ENCODE measurements around the gene DUSP5. TPM values are rescaled to one million over a fixed set of nuclear protein-coding genes. Genes with fewer than 3 reads are reported as not detected.

The DUSP5 gene
- total RNA-seq, 4 donors from 2014 or later = 22.1 to 33.8 (median 26.3) TPM

DNA sequence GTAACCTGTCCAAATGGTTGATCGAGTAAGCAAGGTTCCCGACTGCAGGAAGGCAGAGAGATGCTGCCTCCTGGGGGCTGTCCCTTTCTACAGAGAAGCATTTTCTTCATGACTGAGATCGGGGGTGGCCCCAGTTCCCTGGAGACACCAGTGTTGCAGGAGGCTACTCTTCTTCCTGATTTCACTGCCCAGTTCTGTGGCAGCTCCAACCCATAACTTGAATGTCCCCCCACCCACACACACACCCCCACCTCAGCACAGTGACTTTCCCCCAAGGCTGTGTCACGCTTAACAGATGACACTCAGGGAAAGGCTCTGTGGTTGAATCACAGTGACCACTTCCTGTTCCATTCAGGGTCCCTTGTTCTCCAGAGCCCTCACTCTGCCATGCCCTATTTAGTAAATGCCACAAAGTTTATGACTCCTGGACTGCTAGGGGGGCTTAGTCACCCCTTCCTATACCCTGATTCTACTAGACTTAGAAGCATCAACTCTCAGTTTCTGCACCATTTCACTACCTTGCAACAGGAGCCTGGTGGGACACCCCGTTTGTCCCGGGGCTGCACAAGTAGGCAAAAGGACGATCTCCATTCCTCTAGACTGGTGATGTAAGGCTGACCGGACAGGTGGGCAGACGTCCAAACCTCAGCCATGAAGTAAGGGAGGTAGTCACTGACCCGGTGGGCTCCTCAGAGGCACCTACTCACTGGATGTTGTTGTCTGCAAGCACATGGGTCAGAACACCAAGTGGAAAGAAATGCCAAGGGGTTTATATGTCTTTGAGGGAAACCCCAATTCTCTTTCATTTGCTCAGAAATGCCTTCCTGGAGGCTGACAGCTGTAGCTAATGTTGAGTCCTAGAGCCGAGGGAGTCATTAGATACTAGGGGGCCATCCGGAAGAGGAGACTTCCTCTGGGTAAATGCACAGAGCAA lies 38.5 kb downstream of the DUSP5 start:
- H3K4me3 ChIP-seq = no peak overlapping the region
- peak in 2 of 3 donors; percentile 54 to 71 for DNase-seq
- no peak for TF ChIP-seq POLR2A (IDR thresholded peaks at IDR 0.05)
- TF ChIP-seq, protein P1, sequence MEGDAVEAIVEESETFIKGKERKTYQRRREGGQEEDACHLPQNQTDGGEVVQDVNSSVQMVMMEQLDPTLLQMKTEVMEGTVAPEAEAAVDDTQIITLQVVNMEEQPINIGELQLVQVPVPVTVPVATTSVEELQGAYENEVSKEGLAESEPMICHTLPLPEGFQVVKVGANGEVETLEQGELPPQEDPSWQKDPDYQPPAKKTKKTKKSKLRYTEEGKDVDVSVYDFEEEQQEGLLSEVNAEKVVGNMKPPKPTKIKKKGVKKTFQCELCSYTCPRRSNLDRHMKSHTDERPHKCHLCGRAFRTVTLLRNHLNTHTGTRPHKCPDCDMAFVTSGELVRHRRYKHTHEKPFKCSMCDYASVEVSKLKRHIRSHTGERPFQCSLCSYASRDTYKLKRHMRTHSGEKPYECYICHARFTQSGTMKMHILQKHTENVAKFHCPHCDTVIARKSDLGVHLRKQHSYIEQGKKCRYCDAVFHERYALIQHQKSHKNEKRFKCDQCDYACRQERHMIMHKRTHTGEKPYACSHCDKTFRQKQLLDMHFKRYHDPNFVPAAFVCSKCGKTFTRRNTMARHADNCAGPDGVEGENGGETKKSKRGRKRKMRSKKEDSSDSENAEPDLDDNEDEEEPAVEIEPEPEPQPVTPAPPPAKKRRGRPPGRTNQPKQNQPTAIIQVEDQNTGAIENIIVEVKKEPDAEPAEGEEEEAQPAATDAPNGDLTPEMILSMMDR (IDR thresholded peaks at IDR 0.05) = peak in 4 of 6 experiments; percentile 22 to 34 (median 30)
- H3K4me1 ChIP-seq = peaks cover 0 to 9% (median 1%) of the 10 kb centered on the region in 4 donors
- H3K36me3 ChIP-seq = no peaks in the 10 kb centered on the region
- H3K27me3 ChIP-seq = no peaks in the 10 kb centered on the region
- H3K27ac ChIP-seq = no peak overlapping the region
- H3K9me3 ChIP-seq = no peaks in the 10 kb centered on the region

DNA sequence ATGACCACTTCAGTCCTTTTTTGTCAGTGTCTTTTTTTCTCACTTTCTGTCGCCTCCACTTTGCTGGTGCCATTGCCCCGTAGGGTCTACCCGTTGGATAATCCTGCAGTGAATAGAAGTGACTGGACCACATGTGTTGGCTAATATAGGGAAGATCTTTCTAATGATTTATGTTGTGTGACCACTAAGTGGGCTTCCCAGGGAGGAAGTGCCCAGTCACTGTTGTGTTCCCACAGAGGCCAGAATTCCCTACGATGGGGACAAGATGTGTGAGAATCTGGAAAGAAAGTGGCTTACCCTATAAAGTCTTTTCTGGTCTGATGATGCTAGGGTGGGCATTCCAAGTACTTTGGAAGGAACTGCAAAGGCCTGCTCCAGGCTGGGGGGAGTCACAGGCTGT lies 41.4 kb downstream of the DUSP5 start:
- H3K9me3 ChIP-seq = no peaks in the 10 kb centered on the region
- no peak for TF ChIP-seq POLR2A (IDR thresholded peaks at IDR 0.05)
- TF ChIP-seq, protein P1 (IDR thresholded peaks at IDR 0.05) = no peak
- H3K27ac ChIP-seq = no peak overlapping the region
- no peaks in the 10 kb centered on the region for H3K36me3 ChIP-seq
- H3K27me3 ChIP-seq = no peaks in the 10 kb centered on the region
- H3K4me3 ChIP-seq = no peak overlapping the region
- no peak for DNase-seq
- peaks cover 0 to 9% (median 2%) of the 10 kb centered on the region in 4 donors for H3K4me1 ChIP-seq

DNA sequence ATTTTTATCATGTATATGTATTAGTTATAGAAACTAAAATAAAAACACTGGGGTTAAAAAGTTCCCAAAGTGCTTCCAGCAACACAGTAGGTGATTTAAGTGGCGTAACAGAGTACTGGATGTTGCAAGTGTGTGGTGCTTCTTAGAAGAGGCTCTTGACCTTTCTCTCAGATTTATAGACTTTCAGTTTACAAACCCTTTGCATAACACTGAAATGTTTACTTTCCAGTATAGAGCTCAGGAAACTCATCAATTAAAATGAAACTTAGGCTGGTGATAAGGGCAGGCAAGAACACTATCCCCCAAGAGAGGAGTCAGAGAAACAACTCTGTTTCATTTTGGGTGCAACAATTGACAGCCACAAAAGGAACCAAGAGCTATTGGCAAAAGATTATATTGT lies 42.3 kb downstream of the DUSP5 start:
- DNase-seq = no peak
- no peak overlapping the region for H3K4me3 ChIP-seq
- TF ChIP-seq, protein P1 (IDR thresholded peaks at IDR 0.05) = no peak
- no peak for TF ChIP-seq POLR2A (IDR thresholded peaks at IDR 0.05)
- H3K4me1 ChIP-seq = peaks cover 0 to 9% (median 6%) of the 10 kb centered on the region in 4 donors
- no peak overlapping the region for H3K27ac ChIP-seq
- H3K36me3 ChIP-seq = no peaks in the 10 kb centered on the region
- no peaks in the 10 kb centered on the region for H3K9me3 ChIP-seq
- H3K27me3 ChIP-seq = no peaks in the 10 kb centered on the region

DNA sequence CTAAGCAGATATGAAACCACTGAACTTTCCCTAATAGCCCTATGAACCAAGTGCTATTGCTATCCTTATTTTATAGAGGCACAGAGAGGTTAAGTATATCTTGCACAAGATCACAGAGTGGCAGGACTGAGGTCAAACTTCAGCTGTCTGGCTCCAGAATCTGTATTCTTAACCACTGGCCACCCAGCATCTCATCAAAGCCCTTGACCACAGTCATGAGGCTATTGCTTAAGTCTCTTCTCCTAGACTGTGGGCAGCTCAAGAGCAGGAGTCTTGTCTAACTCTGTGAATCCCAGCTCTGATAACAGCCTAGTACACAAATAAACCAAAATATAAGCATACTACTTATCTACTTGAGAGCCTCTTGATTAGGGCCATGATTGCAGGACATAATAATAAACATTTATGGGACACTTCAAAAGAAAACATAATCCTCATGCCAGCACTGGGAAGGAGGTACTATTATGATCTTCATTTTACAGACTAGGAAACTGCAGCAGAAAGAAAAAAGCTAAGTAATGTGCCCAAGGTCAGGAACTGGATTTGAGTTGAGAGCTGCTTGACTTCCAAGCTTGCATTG lies 47.3 kb downstream of the DUSP5 start:
- no peaks in the 10 kb centered on the region for H3K27me3 ChIP-seq
- TF ChIP-seq, protein P1 (IDR thresholded peaks at IDR 0.05) = peak in 1 of 6 experiments; percentile 16
- peak in 1 of 2 donors; percentile 11 for TF ChIP-seq POLR2A (IDR thresholded peaks at IDR 0.05)
- no peaks in the 10 kb centered on the region for H3K36me3 ChIP-seq
- H3K27ac ChIP-seq = peak overlapping the region in 2 of 4 donors; percentile 12 to 40
- no peak overlapping the region for H3K4me3 ChIP-seq
- DNase-seq = peak in 1 of 3 donors; percentile 61
- H3K4me1 ChIP-seq = peaks cover 0 to 22% (median 0%) of the 10 kb centered on the region in 4 donors
- no peaks in the 10 kb centered on the region for H3K9me3 ChIP-seq

DNA sequence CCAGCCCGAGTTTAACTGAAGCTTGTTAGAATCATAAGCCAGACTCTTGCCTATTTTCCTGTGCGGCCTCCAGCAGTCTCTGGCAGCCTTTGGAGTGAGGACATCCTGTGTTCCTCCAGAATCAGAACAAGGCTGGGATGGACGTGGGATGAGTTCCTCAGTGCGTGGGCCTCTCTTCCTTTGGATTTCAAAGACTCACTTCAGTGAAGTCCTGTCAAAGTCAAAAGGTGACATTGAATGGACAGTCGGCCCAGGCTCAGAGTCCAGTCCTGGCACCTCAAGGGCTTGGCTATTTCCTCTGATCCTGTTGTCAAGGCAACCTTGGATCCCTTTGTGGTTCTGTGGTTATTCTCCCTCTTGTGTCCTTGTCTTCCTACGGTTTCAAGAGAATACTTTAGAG lies 48.4 kb downstream of the DUSP5 start:
- H3K27ac ChIP-seq = no peak overlapping the region
- no peak overlapping the region for H3K4me3 ChIP-seq
- no peaks in the 10 kb centered on the region for H3K9me3 ChIP-seq
- no peak for DNase-seq
- peaks cover 0 to 22% (median 0%) of the 10 kb centered on the region in 4 donors for H3K4me1 ChIP-seq
- no peak for TF ChIP-seq POLR2A (IDR thresholded peaks at IDR 0.05)
- TF ChIP-seq, protein P1 (IDR thresholded peaks at IDR 0.05) = no peak
- no peaks in the 10 kb centered on the region for H3K27me3 ChIP-seq
- no peaks in the 10 kb centered on the region for H3K36me3 ChIP-seq

All from Peyer's patch (tissue), 4 donors.